HG03159 (cell line): Measurements from ENCODE around the gene CXCL1.

Experiments
- ATAC-seq: cut with Tn5 transposase; IDR thresholded peaks from one replicate; pipeline ENCODE4 v1.9.1; 2021; ENCODE audit warnings: mild to moderate bottlenecking, moderate library complexity; ENCODE audit not compliant: unreplicated experiment

The CXCL1 gene

GRCh38 chr4:73869130-73870055 is at the start of gene CXCL1:
Gene CXCL1 (plus strand): TSS chr4:73869393. CDS start chr4:73869471, 78 bp downstream.
- no peak for ATAC-seq

- no peak for ATAC-seq
Measured at GRCh38 chr4:73821325-73821724, 47.9 kb upstream of the CXCL1 start.

GRCh38 chr4:73822389-73822788 is 46.8 kb upstream of the CXCL1 start:
- no peak for ATAC-seq

GRCh38 chr4:73822812-73823504 is 46.2 kb upstream of the CXCL1 start:
- no peak for ATAC-seq

- no peak for ATAC-seq
Measured at GRCh38 chr4:73823760-73824159, 45.4 kb upstream of the CXCL1 start.

- ATAC-seq, result no peak
Measured at GRCh38 chr4:73828956-73829355, 40.2 kb upstream of the CXCL1 start.

- no peak for ATAC-seq
Measured at GRCh38 chr4:73831569-73831968, 37.6 kb upstream of the CXCL1 start.

GRCh38 chr4:73832651-73833237 is 36.4 kb upstream of the CXCL1 start:
- no peak for ATAC-seq

GRCh38 chr4:73836373-73837279 is 32.6 kb upstream of the CXCL1 start, which contains the start of gene CXCL6:
Gene CXCL6 (plus strand): TSS chr4:73836678. CDS start chr4:73836751, 73 bp downstream.
- ATAC-seq, result no peak

- ATAC-seq, result no peak
Measured at GRCh38 chr4:73839071-73839470, 30.1 kb upstream of the CXCL1 start.

GRCh38 chr4:73839715-73840114 is 29.5 kb upstream of the CXCL1 start:
- no peak for ATAC-seq

GRCh38 chr4:73841243-73841925 is 27.8 kb upstream of the CXCL1 start:
- no peak for ATAC-seq

GRCh38 chr4:73842696-73843095 is 26.5 kb upstream of the CXCL1 start:
- no peak for ATAC-seq

- no peak for ATAC-seq
Measured at GRCh38 chr4:73843369-73843768, 25.8 kb upstream of the CXCL1 start.

GRCh38 chr4:73844345-73844744 is 24.8 kb upstream of the CXCL1 start:
- no peak for ATAC-seq

GRCh38 chr4:73844806-73845205 is 24.4 kb upstream of the CXCL1 start:
- ATAC-seq, result no peak

- no peak for ATAC-seq
Measured at GRCh38 chr4:73847526-73848182, 21.5 kb upstream of the CXCL1 start.

GRCh38 chr4:73848183-73848777 is 20.9 kb upstream of the CXCL1 start:
- no peak for ATAC-seq
